ENCODE measurements around the gene DGLUCY.
"Not testable (repeated sequence)": the region's sequence is repeated elsewhere in the genome, so short reads cannot be mapped to it uniquely, and the experiment has no call there.

Gene DGLUCY

DNA sequence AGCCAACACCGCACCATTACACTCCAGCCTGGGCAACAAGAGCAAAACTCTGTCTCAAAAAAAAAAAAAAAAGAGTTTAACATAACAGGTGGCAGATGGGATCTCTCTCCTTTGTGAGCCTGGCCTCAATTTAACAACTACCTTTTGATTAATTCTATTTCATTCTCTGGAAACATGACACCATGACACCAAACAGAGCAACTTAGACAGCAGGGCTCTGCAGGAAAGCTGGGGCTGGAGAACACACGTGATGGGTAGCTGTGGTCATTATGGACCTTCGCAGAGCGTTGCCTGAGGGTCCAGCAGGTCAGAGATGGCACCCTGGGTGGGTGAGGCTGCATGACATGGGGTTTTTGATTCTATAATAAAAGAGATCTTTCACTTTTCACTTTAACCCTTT is 1.7 kb upstream of the DGLUCY start:
- no peak for DNase-seq

DNA sequence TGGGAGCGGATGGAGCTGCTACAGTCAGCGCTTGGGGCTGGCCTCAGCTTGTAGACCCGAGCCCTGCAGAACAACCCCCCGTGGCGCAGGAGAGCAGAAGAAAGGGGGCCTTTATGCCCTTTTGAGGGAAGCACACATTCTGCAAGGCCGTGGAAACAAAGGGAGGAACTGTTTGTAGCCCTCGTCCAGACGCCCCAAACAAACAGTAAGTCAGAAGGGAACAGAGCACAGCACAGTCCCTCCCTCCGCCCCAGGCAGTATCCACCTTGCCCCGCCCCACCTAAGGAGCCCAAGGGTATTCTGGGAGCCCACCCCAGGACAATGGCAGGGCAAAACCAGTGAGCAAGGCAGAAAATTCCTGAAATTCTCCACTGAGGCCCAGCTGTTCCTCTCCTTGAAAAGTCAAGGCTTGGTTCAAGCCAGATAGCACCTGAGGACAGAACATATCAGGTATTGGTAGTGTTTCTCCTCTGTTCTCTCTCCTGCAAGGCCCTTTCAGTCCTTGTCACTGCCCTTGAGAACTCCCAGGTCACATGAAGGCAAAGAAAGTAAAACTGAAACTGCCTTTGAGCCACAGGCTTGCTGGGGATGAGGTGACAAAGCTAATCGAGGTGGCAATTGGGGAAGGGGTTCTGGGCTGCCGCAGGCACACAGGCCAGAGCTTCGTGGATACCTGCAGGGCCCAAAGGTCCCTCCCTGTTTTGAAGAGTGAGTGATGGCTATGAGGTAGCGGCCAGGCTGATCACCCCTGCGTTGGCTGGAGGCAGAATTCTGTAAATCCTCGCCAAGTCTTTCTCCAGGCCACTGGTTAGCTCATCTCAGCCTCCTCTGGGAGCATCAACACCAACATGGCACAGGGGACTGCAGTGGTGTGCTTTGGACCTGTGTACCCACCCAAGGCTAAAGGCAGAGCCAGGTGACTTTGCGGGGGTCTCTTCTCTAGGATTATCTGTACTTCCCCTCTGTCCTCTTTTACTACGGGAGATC is 499 bp downstream of the DGLUCY start:
- peak; percentile 89 for DNase-seq

DNA sequence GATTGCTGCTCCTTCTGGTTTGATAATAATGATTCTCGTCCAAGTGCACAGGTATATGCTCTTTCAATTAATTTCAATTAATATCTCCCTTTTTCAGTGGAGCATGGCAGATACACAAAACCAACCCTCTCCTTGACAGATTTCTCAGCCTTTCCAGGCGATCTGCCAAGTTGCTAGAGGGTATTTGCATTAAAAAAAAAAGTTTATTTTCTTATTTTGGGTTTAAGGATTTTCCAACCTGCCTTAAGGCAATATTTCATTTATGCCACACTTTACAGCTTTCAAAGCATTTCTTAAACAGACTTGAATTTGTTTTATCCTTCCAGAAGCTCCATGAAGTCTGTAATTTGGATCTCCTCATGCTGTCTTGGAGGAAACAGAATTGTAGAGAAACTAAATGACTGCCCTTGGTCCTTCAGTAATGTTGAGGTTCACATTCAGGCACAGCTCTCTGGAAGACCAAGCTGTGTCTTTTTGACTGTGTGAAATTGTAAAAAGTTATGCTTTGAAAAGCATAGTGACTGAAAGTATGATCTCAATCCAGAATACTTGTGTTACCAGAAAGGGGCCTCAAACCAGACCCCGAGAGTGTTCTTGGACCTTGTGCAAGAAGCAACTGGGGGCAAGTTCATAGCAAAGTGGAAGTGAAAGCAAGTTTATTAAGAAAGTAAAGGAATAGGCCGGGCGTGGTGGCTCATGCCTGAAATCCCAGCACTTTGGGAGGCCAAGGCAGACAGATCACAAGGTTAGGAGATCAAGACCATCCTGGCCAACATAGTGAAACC is 2.3 kb downstream of the DGLUCY start:
- no peak for DNase-seq

DNA sequence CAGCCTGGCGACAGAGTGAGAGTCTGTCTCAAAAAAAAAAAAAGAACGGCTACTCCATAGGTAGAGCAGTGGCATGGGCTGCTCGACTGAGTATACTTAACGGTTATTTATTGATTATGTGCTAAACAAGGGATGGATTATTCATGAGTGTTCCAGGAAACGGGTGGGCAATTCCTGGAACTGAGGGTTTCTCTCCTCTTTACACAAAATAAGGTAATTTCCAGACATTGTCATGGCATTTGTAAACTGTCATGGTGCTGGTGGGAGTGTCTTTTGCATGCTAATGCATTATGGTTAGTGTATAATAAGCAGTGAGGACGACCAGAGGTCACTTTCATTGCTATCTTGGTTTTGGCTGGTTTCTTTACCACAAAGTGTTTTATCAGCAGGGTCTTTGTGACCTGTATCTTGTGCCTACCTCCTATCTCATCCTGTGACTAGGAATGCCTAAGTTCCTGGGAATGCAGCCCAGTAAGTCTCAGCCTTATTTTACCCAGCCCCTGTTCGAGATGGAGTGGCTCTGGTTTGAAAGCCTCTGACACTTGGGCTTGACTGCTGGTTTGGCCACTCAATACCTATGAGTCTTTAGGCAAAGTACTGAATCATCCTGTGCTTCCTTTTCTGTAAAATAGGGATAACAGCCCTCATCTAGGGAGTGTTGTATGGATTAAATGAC is 3.2 kb downstream of the DGLUCY start:
- no peak for DNase-seq

DNA sequence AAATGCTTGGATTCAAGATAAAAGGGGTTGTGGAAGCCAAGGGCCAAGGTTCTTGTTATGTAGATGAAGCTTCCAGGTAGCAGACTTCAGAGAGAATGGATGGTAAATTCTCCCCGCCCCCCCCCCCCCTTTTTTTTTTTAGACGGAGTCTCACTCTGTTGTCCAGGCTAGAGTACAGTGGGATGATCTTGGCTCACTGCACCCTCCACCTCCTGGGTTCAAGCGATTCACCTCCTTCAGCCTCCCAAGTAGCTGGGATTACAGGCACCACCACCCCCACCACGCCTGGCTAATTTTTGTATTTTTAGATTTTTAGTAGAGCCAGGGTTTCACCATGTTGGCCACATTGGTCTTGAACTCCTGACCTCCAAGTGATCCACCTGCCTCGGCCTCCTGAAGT is 4.1 kb downstream of the DGLUCY start:
- no peak for DNase-seq

DNA sequence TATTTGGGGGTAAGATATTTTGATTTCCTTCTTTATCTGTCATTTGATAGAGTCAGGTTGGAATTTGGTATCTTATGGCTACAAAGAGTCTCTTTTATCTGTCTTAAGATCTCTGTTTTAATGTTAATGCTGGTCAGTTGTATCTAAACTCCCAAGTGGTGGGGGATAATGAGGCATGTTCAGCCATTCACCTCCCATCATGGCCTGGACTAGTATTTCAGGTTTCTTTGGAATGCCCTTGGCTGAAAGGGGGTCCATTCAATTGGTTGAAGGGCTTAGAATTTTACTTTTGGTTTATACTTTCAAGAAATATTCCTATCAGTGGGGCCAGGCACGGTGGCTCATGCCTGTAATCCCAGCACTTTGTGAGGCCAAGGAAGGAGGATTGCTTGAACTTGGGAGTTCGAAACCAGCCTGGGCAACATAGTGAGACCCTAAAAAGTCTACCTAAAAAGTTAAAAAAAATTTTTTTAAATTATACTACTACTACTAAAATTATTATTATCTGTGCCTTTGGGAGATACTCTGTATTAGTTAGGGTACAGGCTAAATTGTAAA is 4.7 kb downstream of the DGLUCY start:
- no peak for DNase-seq

DNA sequence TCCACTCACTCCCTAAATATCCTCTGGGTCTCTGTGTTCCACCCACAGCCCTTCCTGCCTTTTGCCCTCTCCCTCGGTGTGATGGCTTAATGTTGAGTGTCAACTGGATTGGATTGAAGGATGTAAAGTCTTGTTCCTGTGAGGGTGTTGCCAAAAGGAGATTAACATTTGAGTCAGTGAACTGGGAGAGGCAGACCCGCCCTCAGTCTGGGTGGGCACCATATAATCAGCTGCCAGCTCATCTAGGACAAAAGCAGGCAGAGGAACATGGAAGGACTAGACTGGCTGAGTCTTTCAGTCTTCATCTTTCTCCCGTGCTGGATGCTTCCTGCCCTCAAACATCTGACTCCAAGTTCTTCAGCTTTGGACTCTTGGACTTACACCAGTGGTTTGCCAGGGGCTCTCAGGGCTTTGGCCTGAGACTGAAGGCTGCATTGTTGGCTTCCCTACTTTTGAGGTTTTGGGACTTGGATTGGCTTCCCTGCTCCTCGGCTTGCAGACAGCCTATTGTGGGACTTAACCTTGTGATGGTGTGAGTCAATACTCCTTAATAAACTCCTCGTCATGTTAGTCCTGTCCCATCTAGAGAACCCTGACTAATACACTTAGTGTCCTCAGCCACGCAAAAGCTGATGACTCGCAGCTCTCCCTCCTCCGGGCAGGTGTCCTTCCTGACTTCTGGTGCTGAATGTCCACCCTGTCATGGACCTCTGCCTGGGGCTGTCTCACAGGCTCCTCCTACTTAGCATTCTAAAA is 5.9 kb downstream of the DGLUCY start:
- DNase-seq: no peak

DNA sequence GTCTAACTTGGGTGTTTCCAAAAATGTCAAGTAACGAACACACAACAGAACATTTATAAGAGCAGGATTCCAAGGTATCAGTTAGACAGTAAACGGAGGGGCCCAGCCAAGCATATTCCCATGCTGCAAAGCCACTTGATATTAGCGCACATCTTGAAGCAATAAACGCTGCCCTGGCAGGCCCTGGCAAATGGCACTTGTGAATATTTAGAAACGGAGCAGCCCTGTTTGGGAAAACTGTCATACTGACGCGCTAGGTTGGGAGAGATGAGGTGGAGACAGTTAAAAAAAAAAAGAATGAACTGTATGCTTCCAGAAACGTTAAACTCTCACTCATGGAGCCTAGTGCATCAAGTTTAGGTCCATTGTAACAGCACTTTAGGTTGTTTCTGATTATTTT is 9.3 kb downstream of the DGLUCY start:
- no peak for DNase-seq

DNA sequence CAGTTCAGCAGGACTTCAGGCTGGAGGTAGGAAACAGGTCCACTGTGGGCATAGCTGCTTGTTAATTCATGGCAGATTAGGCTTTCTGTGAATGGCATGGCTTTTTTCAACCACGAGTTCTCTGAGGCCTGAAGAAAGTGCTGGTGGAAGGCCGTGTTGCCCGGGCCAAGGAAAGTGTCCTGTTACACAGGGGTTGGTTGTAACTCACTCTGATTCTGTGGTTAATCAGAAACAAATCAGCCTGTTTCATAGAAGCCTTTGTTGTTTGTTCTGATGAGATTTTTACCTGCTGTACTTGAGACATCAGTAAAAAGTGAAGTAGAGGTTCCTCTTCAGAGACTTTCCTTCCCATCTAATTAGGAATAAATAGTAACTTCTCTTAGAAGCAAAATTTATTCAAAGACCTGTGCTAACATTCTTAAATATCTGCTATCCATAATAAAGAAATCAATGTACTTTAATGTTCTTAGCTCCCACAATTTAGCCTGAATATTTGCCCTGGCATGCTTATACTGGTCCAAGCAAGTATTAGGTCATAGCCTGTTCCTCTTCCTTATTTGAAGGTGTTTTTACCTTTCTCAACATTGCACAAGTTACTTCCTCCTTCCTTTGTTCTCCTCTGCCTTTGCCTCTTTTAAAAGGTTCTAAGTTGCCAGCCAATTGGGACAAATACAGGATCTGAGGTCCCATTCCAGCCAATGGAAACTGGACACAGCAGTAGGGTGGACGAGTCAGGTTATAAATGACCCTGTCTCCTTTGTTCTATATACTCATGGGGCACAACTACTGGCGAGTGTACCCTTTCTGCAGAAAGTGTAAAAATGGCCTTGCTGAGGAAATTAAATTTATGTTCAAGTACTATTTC is 10.8 kb downstream of the DGLUCY start:
- not testable (repeated sequence) for DNase-seq

DNA sequence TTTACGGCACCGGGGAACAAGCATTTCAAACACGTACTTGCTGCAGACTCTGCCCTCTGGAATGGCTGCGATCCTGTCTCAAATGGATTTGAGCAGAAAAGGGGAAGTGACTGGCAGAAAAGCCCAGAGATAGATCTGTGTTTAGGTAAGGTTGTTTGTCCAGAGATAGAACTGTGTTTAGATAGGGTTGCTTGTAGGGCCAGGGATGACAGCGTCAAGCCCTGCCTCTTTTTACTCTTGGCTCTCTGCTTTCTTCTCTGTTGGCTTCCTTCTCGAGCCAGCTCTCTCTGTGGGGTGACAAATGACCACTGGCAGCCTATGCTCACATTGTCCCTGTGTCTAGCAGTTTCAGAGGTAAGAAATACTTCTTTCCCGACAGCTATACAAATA is 11.4 kb downstream of the DGLUCY start:
- DNase-seq: no peak

DNA sequence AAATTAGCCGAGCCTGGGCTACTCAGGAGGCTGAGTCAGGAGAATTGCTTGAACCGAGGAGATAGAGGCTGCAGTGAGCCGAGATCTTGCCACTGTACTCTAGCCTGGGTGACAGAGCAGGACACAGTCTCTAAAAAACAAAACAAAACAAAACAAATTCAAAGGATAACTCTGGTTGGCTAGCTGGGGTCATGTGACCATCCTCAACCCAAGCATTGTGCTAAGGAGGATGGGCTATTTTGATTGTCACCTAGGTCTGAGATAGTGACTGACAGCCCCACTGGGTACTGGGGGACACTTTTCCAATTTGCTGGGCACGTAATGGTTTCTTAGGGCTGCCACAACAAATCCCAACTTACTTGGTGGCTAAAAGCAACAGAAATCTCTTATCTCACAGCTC is 11.9 kb downstream of the DGLUCY start:
- no peak for DNase-seq

DNA sequence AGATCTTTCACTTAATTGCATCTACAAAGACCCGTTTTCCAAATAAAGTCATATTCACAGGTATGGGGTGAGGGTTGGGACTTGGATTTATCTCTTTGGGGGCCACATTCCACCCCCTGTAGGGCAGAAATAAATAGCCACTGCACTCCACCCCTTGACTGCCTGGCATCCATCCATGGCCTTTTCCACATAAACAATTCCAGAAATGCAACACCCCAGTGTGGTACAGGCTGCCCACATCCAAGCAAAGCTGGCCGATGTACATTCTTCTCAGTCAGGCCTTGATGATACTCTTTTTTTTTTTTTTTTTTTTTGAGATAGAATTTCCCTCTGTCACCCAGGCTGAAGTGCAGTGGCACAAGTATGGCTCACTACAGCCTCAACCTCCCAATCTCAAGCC is 12.9 kb downstream of the DGLUCY start:
- no peak for DNase-seq

DNA sequence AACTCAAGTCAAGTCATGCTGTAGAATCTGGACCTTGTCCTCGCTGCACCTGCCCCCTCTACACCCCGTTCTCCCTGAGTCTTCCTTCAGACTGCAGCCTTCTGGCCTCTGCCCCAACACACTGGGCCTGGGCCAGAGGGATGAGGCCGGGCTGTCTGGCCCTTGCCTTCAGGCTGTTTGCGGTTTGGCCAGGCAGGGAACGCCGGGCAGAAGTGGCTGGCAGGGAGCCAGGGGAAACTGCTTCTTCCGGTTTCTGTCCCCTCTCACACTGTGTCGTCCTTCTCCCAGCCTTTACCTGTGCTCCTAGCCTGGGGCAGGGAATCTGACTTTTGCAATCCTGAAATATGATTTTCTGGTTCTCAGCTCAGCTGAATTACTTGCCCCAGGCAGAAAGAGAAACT is 13.5 kb downstream of the DGLUCY start:
- DNase-seq: no peak

DNA sequence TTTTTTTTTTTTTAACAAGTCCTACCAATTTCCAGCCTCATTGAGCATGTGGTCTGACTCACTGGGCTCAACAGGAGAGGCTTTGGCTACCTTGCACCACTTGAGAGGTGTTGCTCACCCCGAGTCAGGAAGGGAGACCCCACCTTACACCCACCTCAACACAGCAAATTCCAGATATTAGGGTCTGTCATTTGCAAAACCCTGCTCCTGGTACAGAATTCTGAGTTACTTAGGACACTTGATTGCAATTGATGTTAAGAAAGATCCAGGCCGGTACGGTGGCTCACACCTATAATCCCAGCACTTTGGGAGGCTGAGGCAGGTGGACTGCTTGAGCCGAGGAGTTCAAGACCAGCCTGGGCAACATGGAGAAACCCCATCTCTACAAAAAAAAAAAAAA is 14.1 kb downstream of the DGLUCY start:
- DNase-seq: no peak

DNA sequence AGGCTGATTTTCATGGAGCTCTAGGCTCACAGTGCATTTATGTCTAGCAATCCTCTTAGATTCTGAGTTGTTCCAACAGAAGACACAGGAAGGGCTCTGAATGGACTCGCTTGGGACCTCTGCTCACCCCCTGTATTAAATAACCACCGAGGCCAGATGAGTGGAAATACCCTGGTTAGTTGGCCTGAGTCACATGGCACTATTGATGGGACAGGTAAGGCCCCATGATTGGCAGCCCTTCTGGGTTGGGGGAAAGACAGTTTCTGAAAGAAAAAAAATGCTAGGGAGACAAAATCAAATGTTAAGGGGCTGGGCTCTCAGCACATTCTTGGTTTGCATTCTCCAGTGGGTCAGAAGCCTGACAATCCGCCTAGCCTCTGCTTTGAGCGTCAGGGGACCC is 14.8 kb downstream of the DGLUCY start:
- no peak for DNase-seq

DNA sequence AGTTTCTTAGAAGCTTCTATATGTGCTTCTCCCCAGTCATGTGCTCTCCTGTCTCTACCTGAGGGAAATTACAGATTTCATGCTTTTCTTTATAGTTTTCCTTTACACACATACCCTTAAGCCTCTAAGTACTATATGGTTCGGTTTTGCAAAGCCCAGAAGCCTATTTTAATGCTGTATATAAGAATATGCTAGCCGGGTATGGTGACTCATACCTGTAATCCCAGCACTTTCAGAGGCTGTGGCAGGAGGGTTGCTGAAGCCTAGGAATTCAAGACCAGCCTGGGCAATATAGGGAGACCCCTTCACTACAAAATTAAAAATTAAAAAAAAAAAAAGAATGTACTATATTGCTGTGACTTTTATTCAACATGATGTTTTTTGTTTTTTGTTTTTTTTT is 15.4 kb downstream of the DGLUCY start:
- DNase-seq: no peak

DNA sequence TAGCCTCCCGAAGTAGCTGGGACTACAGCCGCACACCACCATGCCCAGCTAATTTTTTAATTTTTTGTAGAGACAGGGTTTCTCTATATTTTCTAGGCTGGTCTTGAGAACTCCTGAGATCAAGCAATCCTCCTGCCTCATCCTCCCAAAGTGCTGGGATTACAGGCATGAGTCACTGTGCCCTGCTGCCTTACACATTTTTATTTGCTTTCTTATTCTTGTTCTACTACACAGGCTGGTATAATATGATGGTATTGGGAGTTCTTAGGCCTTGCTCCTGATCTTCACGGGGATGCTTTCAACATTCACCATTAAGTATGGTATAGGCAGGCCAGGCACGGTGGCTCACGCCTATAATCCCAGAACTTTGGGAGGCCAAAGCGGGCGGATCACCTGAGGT is 21.2 kb downstream of the DGLUCY start:
- DNase-seq: no peak

DNA sequence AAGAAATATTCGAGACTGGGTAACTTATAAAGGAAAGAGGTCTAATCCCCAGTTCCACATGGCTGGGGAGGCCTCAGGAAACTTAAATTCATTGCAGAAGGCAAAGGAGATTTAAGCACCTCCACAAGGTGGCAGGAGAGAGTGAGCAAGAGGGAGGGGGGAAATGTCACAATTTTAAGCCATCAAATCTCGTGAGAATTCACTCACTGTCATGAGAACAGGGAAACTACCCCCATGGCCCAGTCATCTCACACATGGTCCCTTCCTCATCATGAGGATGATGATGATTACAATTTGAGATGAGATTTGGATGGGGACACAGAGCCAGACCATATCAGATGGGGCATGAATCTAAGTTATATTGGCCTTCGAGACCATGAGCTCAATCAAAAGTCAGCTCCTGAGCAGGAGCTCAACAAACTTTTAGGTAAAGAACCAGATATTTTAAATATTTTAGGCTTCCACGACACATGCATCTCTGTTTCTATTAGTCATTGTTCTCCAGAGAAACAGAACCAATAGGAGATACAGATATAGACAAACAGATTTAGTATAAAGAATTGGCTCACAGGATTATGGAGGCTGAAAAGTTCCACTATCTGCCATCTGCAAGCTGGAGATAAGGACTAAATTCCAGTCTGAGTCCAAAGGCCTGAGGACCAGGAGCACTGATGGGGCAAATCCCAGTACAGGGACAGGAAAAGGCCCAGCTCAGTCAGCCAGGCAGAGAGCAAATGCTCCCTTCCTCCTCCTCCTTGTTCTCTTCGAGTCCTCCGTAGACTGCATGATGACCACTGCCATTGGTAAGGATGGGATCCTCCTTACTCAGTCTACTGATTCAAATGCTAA is 24.9 kb downstream of the DGLUCY start:
- no peak for DNase-seq

DNA sequence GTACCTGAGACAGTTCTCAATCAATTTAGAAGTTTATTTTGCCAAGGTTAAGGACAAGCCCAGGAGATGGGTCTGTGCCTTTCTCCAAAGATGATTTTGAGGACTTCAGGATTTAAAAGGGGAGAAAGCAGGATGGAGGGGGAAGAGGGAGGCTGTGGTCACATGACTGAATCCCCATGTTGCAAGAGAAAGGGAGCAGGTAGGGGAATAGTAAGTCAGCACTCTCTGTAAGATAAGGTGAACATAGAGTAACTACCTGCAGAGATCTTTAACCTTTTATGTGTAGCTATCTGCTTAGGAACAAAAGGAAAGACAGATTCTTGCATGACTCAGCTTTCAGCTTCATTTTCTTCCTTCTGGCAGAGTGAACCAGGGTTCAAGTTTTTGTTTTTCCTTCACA is 25.9 kb downstream of the DGLUCY start:
- no peak for DNase-seq

DNA sequence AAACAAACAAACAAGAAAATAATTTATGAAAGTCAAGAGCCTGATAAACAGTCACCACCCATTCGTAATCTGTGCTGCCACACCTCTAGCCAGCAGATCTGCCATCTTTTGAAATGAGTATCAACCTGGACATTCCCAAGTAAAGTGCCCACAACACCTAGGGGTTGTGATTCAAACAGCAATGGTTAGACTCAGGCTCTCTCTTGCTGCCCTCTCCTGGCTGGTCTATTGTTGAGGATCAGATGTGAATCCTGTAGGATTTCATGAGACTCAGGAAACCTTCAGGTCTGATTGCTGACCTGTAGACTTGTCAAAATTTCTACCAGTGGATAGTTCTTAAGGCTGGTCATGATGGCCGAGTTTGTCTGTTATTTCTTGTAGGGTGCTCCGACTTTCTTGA is 26.8 kb downstream of the DGLUCY start:
- DNase-seq: no peak

Measured in retina (tissue), 1 donor.